GM21576 (cell line): ENCODE measurements around the gene OSBPL6.
"Not testable (repeated sequence)": the region's sequence is repeated elsewhere in the genome, so short reads cannot be mapped to it uniquely, and the experiment has no call there.

Source experiments
- ATAC-seq: cut with Tn5 transposase; IDR thresholded peaks from one replicate; pipeline ENCODE4 v1.9.1; 2021; ENCODE audit warnings: mild to moderate bottlenecking, moderate library complexity; ENCODE audit not compliant: unreplicated experiment

The OSBPL6 gene

GRCh38 chr2:178193823-178194599 is at the start of gene OSBPL6:
TSS of gene OSBPL6 (plus strand) at chr2:178194512. CDS start at chr2:178306185, 111,673 bp downstream.
- peak; percentile 86 for ATAC-seq

DNA sequence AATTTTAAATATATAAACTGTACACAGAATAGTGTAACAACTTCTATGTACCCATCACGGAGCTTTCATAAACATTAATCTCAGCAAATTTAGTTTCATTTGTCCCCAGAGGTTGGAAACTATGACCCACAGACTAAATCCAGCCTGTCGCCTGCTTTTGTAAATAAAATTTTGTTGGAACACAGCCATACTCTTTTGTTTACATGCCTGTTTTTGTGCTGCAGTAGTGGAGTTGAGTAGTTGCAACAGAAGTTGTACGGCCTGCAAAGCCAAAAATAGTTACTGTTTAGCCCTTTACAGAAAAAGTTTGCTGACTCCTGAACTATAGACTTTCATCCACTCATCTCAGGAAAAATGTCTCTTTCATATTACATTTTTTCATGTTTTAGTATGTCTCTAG is 42.3 kb upstream of the OSBPL6 start:
- ATAC-seq, result no peak

DNA sequence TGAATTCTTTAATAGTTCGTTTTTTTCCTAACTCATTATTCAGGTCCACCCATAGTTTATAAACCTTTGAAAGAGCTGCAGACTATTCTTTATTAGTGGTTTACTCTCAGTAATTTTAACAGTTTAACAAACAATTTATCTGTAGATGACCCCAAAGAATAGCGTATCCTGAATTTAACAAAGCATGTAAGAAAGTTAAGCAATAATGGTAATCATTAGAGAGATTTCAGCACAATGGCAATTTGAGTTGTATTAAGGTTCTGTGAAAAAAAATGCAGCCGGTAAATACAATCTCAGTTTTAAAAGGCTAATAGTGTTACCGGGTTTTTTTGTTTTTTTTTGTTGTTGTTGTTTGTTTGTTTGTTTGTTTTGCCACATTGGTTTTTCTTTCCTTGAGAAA is 41.8 kb upstream of the OSBPL6 start:
- ATAC-seq, result no peak

GRCh38 chr2:178152977-178153376 is 41.3 kb upstream of the OSBPL6 start:
- no peak for ATAC-seq

GRCh38 chr2:178153878-178154277 is 40.4 kb upstream of the OSBPL6 start:
- not testable (repeated sequence) for ATAC-seq

GRCh38 chr2:178155524-178155923 is 38.8 kb upstream of the OSBPL6 start:
- ATAC-seq, result no peak

DNA sequence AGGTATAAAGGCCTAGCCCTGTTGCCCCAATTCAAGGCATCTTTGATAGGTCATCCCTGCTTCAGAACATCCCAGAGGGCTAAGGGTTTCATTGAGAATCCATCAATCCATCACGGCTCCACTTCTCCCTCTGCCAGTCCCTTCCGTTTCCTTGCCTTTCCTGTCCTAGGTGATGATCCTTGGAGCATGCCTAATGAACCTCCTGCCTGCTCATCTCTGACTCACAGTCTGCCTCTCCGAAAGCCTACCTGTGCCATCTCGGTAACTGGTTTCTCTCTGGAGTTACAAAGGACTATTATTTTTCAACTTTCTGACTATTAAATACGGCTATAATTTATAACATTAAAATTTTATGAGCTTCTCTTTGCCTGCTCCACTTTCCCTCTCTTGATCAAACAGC is 36.7 kb upstream of the OSBPL6 start:
- no peak for ATAC-seq

DNA sequence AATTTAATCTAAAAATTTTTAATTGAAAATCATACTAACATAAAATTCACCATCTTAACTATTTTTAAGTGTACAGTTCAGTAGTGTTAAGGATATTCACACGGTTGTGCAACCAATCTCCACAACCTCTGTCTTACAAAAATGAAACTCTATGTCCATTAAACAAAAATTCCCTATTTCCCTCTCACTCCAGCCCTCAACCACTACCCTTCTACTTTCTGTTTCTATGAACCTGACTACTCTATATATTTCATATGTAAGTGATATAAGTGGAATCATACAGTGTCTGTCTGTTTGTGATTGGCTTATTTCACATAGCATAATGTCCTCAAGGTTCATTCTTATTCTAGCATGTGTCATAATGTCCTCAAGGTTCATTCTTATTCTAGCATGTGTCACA is 34.3 kb upstream of the OSBPL6 start:
- ATAC-seq, result no peak

DNA sequence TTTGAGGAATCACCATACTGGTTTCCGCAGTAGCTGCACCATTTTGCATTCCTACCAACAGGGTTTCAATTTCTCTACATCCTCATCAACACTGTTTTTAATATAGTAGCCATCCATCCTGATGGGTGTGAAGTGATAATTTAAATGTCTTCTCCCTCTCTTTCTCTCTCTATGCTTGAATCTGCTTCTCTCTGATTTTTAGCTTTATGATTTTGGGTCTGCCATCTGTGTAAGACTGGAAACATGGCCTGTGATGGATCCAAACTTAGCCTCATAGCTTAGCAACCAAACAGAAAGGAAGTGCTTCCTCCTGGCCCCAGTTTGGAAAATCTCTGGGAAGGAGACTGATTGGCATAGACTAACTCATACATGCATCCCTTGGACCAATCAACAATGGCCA is 33.7 kb upstream of the OSBPL6 start:
- ATAC-seq, result no peak

DNA sequence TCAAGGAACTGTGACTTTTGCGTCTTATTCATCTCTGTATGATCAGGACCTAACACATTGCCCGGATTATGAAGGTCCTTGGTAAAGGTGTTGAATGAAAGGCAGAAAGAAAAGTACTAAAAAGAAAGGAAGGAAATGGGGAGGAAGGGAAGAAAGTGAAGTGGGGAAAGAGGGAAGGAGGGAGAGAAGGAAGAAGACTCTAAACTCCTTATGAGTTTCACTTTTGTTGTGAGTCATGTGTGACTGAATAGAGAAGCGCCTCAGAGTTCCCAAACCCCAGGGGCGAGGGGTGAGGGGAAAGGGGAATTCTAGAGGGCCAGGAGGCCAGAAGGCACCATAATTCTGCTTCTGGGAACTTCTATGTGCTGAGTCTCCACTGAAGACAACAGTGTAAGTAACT is 30.9 kb upstream of the OSBPL6 start:
- ATAC-seq, result no peak

DNA sequence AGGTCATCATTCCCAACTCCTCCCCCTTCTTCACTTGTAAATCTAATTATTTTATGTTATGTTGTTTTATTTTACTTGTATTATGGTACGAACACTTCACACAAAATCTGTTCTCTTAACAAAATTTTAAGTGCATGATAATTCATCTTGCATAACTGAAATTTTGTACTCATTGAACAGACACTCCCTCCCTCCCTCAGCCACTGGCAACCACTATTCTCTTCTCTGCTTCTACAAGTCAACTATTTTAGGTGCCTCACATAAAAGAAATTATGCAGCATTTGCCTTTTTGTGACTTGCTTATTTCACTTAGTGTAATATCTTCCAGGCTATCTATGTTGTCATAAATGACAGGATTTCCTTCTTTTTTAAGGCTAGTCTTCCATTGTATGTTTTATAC is 30.4 kb upstream of the OSBPL6 start:
- ATAC-seq, result no peak

DNA sequence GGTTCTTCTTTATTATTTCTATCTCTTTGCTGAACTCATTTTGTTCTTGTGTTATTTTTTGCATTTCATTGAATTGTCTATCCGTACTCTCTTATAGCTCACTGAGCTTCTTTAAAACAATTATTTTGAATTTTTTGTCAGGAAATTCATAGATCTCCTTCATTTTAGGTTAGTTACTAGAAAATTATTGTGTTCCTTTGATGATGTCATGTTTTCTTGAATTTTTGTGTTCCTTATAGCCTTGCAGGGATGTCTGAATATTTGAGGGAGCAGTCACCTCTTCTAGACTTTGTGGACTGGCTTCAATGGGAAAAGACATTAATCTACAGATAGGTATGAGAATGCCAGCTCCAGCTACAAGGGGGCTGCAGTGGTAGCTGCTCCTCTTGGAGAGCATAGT is 20.7 kb upstream of the OSBPL6 start:
- no peak for ATAC-seq

DNA sequence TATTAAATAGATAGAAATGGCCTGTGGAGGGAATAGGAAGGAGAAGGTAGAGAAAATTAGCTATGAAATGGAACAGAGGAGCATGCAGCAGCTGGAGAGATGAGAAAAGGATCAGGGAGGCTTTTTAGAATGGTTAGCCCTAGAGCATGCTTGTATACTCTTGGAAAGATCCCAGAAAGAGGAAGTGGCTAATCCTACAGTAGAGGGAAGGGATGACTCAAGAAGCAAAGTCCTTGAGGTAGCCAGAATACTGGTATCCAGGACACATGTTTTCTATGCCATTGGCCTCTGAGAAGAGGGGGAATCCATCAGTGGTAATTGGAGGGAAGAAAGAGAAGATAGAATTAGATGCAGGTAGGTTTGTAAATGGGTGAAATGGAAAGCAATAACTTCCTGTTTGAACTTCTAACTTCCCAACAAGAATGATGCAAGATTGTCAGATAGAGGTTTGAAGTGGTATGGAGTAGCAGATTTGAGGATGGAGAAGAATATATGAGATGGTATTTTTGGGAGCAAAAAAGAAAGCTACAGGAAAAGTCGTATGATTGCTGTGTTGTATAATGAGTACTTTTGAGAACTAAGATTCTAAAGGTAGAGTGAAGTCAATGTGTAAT is 17.1 kb upstream of the OSBPL6 start:
- no peak for ATAC-seq

DNA sequence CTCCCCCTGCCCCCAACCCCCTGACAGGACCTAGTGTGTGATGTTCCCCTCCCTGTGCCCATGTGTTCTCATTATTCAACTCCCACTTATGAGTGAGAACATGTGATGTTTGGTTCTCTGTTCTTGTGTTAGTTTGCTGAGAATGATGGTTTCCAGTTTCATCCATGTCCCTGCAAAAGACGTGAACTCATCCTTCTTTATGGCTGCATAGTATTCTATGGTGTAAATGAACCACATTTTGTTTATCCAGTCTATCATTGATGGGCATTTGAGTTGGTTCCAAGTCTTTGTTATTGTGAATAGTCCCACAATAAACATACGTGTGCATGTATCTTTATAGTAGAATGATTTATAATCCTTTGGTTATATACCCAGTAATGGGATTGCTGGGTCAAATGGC is 13.7 kb upstream of the OSBPL6 start:
- not testable (repeated sequence) for ATAC-seq

DNA sequence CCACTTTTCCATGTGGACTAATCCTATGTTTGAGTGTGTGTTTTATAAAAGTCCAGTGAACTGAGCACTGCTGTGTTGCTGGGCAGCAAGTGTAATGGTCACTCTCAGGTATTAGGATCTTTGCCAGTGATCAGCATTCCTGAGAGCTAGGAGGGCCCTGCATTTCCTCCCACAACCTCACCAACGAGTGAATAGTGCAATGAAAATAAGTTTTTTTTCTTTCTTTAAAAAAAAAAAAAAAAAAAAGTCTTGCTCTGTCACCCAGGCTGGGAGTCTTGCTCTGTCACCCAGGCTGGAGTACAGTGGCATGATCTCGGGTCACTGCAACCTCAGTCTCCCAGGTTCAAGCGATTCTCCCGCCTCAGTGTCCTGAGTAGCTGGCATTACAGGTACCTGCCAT is 6.5 kb upstream of the OSBPL6 start:
- ATAC-seq, result no peak

DNA sequence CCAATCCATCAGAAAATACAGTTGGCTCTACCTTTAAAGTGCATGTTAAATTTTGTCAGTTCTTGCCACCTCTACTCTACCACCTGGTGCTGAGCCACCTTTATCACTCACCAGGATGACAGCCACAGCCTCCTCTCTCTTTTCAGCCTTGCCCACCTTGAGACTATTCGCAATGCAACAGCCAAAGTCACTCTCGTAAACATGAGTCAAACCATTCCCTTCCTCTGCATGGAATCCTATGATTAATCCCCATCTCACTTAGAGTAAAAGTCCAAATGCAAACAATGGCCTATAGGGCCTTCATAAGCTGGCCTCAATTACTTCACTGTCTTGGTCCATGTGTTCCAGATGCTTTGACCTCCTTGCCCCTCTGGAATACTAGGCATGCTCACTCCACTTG is 5.8 kb upstream of the OSBPL6 start:
- no peak for ATAC-seq

GRCh38 chr2:178191004-178191508 is 3.3 kb upstream of the OSBPL6 start:
- no peak for ATAC-seq

DNA sequence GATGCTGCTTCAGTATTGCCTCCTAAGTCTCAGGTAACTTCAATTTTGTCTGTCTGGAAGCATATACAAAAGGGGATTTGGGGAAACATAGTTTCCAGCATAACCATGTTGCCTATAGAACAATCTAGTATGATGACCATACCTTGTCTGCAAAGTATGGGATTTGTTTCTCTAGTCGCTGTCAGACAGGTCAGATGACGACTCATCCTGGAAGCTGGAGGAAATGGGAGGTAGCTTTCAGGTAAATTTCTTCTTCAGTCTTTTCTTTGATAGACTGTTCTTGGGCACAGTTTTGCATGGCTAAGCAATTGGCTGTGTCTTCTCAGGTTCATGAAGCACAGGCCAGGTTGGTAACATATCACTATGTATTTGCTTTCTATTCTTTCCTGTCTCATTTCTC is 2.8 kb upstream of the OSBPL6 start:
- no peak for ATAC-seq

DNA sequence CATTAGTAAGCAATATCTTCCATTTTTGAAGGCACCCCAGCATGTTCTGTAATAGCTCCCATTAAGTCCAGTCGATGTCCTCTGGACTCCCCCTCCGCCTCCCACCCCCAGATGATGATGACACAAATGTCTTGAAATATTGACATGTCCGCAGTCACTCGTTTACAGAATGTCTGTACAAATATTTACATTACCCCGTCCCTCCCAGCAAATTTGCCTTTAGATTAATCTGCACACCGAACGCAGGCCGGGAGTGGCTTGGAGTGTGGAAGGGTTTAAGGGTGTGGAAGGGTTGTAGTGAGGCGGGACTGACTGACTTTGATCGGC is 853 bp upstream of the OSBPL6 start:
- ATAC-seq, result no peak

GRCh38 chr2:178194600-178195389 is 483 bp downstream of the OSBPL6 start:
- ATAC-seq, result peak; percentile 29

GRCh38 chr2:178195390-178196166 is 1.3 kb downstream of the OSBPL6 start:
- ATAC-seq, result no peak
